Keratinocyte (primary cell): ENCODE results near the gene CRADD. TPM values are rescaled to one million over a fixed set of nuclear protein-coding genes. Genes with fewer than 3 reads are reported as not detected.

Source experiments
- DNase-seq: peaks from one replicate; pipeline ENCODE4 v3.0.0-alpha.2; 2011; ENCODE audit warnings: low read depth, missing footprints, low spot score
- FAIRE-seq: peaks from 2 replicates; lab custom pipeline; 2011; peaks lifted over from hg19 to GRCh38; lab: Jason Lieb, UNC
- H2AFZ ChIP-seq: 2 replicates; pipeline ENCODE4 v1.6.0; 2012; ENCODE audit warnings: low read length, control low read depth, inconsistent platforms; ENCODE audit not compliant: control insufficient read depth
- H3K27ac ChIP-seq: 2 replicates; pipeline ENCODE4 v1.5.1; 2011; ENCODE audit warnings: low read length; ENCODE audit not compliant: control insufficient read depth, insufficient read depth
- H3K27me3 ChIP-seq: 3 replicates; pipeline ENCODE4 v1.6.0; 2011; ENCODE audit warnings: low read length; ENCODE audit not compliant: control insufficient read depth, insufficient read depth; ENCODE audit errors: extremely low read depth
- H3K36me3 ChIP-seq, 2 experiments: 2 replicates in 1 of 2; 3 replicates in 1 of 2; pipeline ENCODE4 v1.5.1; 2011; ENCODE audit warnings: low read length in 2 of 2, mild to moderate bottlenecking in 1 of 2; ENCODE audit not compliant: control insufficient read depth in 2 of 2, insufficient read depth in 2 of 2; ENCODE audit errors: extremely low read depth in 1 of 2
- H3K4me1 ChIP-seq: 3 replicates; pipeline ENCODE4 v1.5.1; 2011; ENCODE audit warnings: low read length; ENCODE audit not compliant: control insufficient read depth, insufficient read depth; ENCODE audit errors: extremely low read depth
- H3K4me2 ChIP-seq: 3 replicates; pipeline ENCODE4 v1.6.0; 2011; ENCODE audit warnings: low read depth, low read length; ENCODE audit not compliant: control insufficient read depth, insufficient read depth; ENCODE audit errors: extremely low read depth
- H3K4me3 ChIP-seq, 3 experiments: fragments of 200-600 bp in 1 of 3; sonication (generic) in 1 of 3; 2 replicates in 2 of 3; 3 replicates in 1 of 3; pipeline ENCODE4 v1.5.1; 2011 to 2016; ENCODE audit warnings: low read length in 3 of 3, mild to moderate bottlenecking in 3 of 3, control low read depth in 2 of 3, inconsistent platforms in 1 of 3, low read depth in 1 of 3, mixed read lengths in 1 of 3, mixed run types in 1 of 3, moderate library complexity in 1 of 3; ENCODE audit not compliant: control insufficient read depth in 2 of 3, insufficient read depth in 2 of 3; ENCODE audit errors: extremely low read depth in 1 of 3
- H3K79me2 ChIP-seq: 2 replicates; pipeline ENCODE4 v1.6.0; 2012; ENCODE audit warnings: low read length; ENCODE audit not compliant: control insufficient read depth, insufficient read depth
- H3K9ac ChIP-seq: 3 replicates; pipeline ENCODE4 v1.6.0; 2011; ENCODE audit warnings: low read length; ENCODE audit not compliant: control insufficient read depth, insufficient read depth; ENCODE audit errors: extremely low read depth
- H3K9me1 ChIP-seq: 3 replicates; pipeline ENCODE4 v1.6.0; 2011; ENCODE audit warnings: low read length; ENCODE audit not compliant: control insufficient read depth, insufficient read depth; ENCODE audit errors: extremely low read depth
- H3K9me3 ChIP-seq: 2 replicates; pipeline ENCODE4 v1.5.1; 2012; ENCODE audit warnings: low read depth, low read length; ENCODE audit not compliant: control insufficient read depth
- H4K20me1 ChIP-seq: 3 replicates; pipeline ENCODE4 v1.6.0; 2011; ENCODE audit warnings: low read length; ENCODE audit not compliant: control insufficient read depth, insufficient read depth; ENCODE audit errors: extremely low read depth
- CTCF ChIP-seq, 3 experiments: IDR thresholded peaks in 1 of 3; conservative IDR thresholded peaks in 1 of 3; optimal IDR thresholded peaks in 1 of 3; 2 replicates in 2 of 3; 3 replicates in 1 of 3; pipeline versions ENCODE3 to v1.5.1; 2011; ENCODE audit warnings: low read length in 3 of 3, mild to moderate bottlenecking in 3 of 3, moderate library complexity in 2 of 3, control low read depth in 1 of 3, inconsistent platforms in 1 of 3; ENCODE audit not compliant: insufficient read depth in 2 of 3; ENCODE audit errors: extremely low read depth in 1 of 3
- EZH2 ChIP-seq: IDR thresholded peaks from one replicate; pipeline ENCODE4 v1.6.1; 2012; ENCODE audit warnings: inconsistent platforms, mild to moderate bottlenecking, low read length, moderate library complexity
- dilution Hi-C: fragments of 300-500 bp; cut with MboI; formaldehyde crosslinking; loops from one replicate; pipeline ENCODE4 v1.7.0; 2020; ENCODE audit warnings: low sequenced_read_pairs; ENCODE audit not compliant: extremely low pct_ligation_motif_present
- polyA plus RNA-seq, 5 experiments: library from polyadenylated mRNA; depleted of rRNA in 3 of 5; stranded (reverse) in 3 of 5; stranded (forward) in 1 of 5; unstranded in 1 of 5; fragments of >200 nt; gene quantifications; 1 replicate in 1 of 5; 2 replicates in 3 of 5; 3 replicates in 1 of 5; pipeline versions ENCODE4 v1.2.1 to v1.2.3, GENCODE V29; 2011 to 2012; ENCODE audit warnings: missing spikeins in 2 of 5, low read depth in 1 of 5, low replicate concordance in 1 of 5

Gene CRADD
- polyA plus RNA-seq, 1 donor (not counting 4 experiments of a cell fraction or from before 2014, with no cell fraction given): 11.2 TPM

GRCh38 chr12:93746572-93747168, 69.5 kb downstream of the CRADD start:
- no peak for TF ChIP-seq CTCF (optimal IDR thresholded peaks at IDR 0.05 in 1 of 3, IDR thresholded peaks at IDR 0.05 in 1 of 3, conservative IDR thresholded peaks at IDR 0.05 in 1 of 3; ENCODE audit: extremely low read depth in 1 of 3, insufficient read depth in 2 of 3, low read length in 3 of 3)
- TF ChIP-seq EZH2: no peak
- Histone ChIP-seq H3K4me2 (no peak overlapping the region), H3K9me1 (no peaks in the 10 kb centered on the region), H3K9me3 (no peaks in the 10 kb centered on the region), H3K36me3 (no peaks in the 10 kb centered on the region), H3K27ac (no peak overlapping the region), H3K27me3 (no peaks in the 10 kb centered on the region), H3K4me1 (peaks cover 26% of the 10 kb centered on the region), H3K4me3 (no peak overlapping the region), H2AFZ (no peak overlapping the region), H3K9ac (no peak overlapping the region), H3K79me2 (no peaks in the 10 kb centered on the region), H4K20me1 (no peaks in the 10 kb centered on the region)
- dilution Hi-C loops: no loop called here
- DNase-seq (no peak), FAIRE-seq (no peak)

- no peaks in the 10 kb centered on the region for H3K79me2 ChIP-seq
- no peaks in the 10 kb centered on the region for H4K20me1 ChIP-seq
- H3K4me2 ChIP-seq: no peak overlapping the region
- H3K4me3 ChIP-seq: no peak overlapping the region
- no peak overlapping the region for H2AFZ ChIP-seq
- no peak for DNase-seq
- H3K4me1 ChIP-seq: peaks cover 21% of the 10 kb centered on the region
- H3K9ac ChIP-seq: no peak overlapping the region
- H3K27ac ChIP-seq: no peak overlapping the region
- no peaks in the 10 kb centered on the region for H3K9me3 ChIP-seq
- H3K27me3 ChIP-seq: no peaks in the 10 kb centered on the region
- H3K36me3 ChIP-seq: no peaks in the 10 kb centered on the region
- no peaks in the 10 kb centered on the region for H3K9me1 ChIP-seq
- TF ChIP-seq EZH2 (no peak), CTCF (optimal IDR thresholded peaks at IDR 0.05 in 1 of 3, IDR thresholded peaks at IDR 0.05 in 1 of 3, conservative IDR thresholded peaks at IDR 0.05 in 1 of 3; ENCODE audit: extremely low read depth in 1 of 3, insufficient read depth in 2 of 3, low read length in 3 of 3) (no peak)
- dilution Hi-C loops: no loop called here
- FAIRE-seq: no peak
Observed at GRCh38 chr12:93748672-93749383, 71.7 kb downstream of the CRADD start.
